Endothelial cell of umbilical vein (primary cell): ENCODE data around the gene DMXL2. TPM values are rescaled to one million over a fixed set of nuclear protein-coding genes. Genes with fewer than 3 reads are reported as not detected.
A peak's percentile ranks its signal among the peaks of the same experiment; 100 is the strongest.

Experiments used
- BruUV-seq: library from RNA; stranded (reverse); fragments of 400-500 nt; replicated peaks from 2 replicates; lab custom pipeline; 2021; lab: Mats Ljungman, UMichigan
- CTCF ChIA-PET: fragments of 300-600, 350-600 bp; sonication (Branson Sonifier 250); formaldehyde crosslinking; loops from one replicate; lab custom pipeline; 2021; ENCODE audit warnings: antibody characterized with exemption, inconsistent platforms; lab: Charles Lee
- POLR2A ChIA-PET: fragments of 300-600, 350-600 bp; sonication (Branson Sonifier 250); formaldehyde crosslinking; loops from one replicate; lab custom pipeline; 2021; ENCODE audit warnings: antibody characterized with exemption, inconsistent platforms; lab: Charles Lee
- DNase-seq: peaks from one replicate; pipeline ENCODE4 v3.0.0-alpha.2; 2011; ENCODE audit warnings: low read depth, low spot score
- FAIRE-seq: peaks from 2 replicates; lab custom pipeline; 2011; peaks lifted over from hg19 to GRCh38; lab: Jason Lieb, UNC
- H2AFZ ChIP-seq: 2 replicates; pipeline ENCODE4 v1.6.0; 2012; ENCODE audit warnings: low read depth, low read length, control low read depth, inconsistent platforms
- H3K27ac ChIP-seq: 2 replicates; pipeline ENCODE4 v1.5.1; 2011; ENCODE audit warnings: low read depth, mild to moderate bottlenecking, control low read depth, low read length, moderate library complexity; ENCODE audit not compliant: insufficient read depth
- H3K27me3 ChIP-seq, 2 experiments: 2 replicates each; pipeline versions ENCODE4 v1.6.0 to v1.6.1; 2011; ENCODE audit warnings: low read length in 2 of 2, mixed read lengths in 1 of 2; ENCODE audit not compliant: control insufficient read depth in 2 of 2, insufficient read depth in 2 of 2
- H3K36me3 ChIP-seq, 2 experiments: 2 replicates in 1 of 2; 3 replicates in 1 of 2; pipeline ENCODE4 v1.5.1; 2011; ENCODE audit warnings: low read length in 2 of 2, mild to moderate bottlenecking in 1 of 2, moderate library complexity in 1 of 2; ENCODE audit not compliant: control insufficient read depth in 2 of 2, insufficient read depth in 2 of 2; ENCODE audit errors: extremely low read depth in 1 of 2
- H3K4me1 ChIP-seq: 3 replicates; pipeline ENCODE4 v1.5.1; 2011; ENCODE audit warnings: mild to moderate bottlenecking, low read length; ENCODE audit not compliant: control insufficient read depth, insufficient read depth; ENCODE audit errors: extremely low read depth
- H3K4me2 ChIP-seq: 2 replicates; pipeline ENCODE4 v1.6.1; 2011; ENCODE audit warnings: low read length, control low read depth, mixed read lengths; ENCODE audit not compliant: insufficient read depth
- H3K4me3 ChIP-seq, 3 experiments: fragments of 200-600 bp in 1 of 3; sonication (generic), shearing (Covaris generic) in 1 of 3; replicated peaks in 1 of 3; 2 replicates each; pipeline ENCODE4 v1.5.1; 2011 to 2016; ENCODE audit warnings: control low read depth in 3 of 3, low read length in 3 of 3, mild to moderate bottlenecking in 2 of 3, inconsistent platforms in 1 of 3, low read depth in 1 of 3, moderate library complexity in 1 of 3; ENCODE audit not compliant: insufficient read depth in 1 of 3
- H3K79me2 ChIP-seq: 2 replicates; pipeline ENCODE4 v1.6.0; 2012; ENCODE audit warnings: low read length, inconsistent platforms; ENCODE audit not compliant: control insufficient read depth, insufficient read depth
- H3K9ac ChIP-seq: replicated peaks from 2 replicates; pipeline ENCODE3; 2011; ENCODE audit warnings: low read length, control low read depth; ENCODE audit not compliant: insufficient read depth; ENCODE audit errors: extremely low read depth
- H3K9me1 ChIP-seq: replicated peaks from 3 replicates; pipeline ENCODE4 v1.6.0; 2011; ENCODE audit warnings: mild to moderate bottlenecking, low read length; ENCODE audit not compliant: control insufficient read depth, insufficient read depth; ENCODE audit errors: extremely low read depth
- H3K9me3 ChIP-seq: replicated peaks from 2 replicates; pipeline ENCODE4 v1.5.1; 2012; ENCODE audit warnings: low read length, inconsistent platforms; ENCODE audit not compliant: control insufficient read depth, insufficient read depth
- H4K20me1 ChIP-seq: replicated peaks from 2 replicates; pipeline ENCODE3; 2011; ENCODE audit warnings: mild to moderate bottlenecking, low read length; ENCODE audit not compliant: control insufficient read depth, insufficient read depth; ENCODE audit errors: extremely low read depth
- CTCF ChIP-seq, 2 donors: IDR thresholded peaks; 1 replicate in 1 of 2; 2 replicates in 1 of 2; pipeline ENCODE4 v1.5.1; 2011; ENCODE audit warnings: low read length in 2 of 2, mild to moderate bottlenecking in 2 of 2, moderate library complexity in 2 of 2, control low read depth in 1 of 2, inconsistent platforms in 1 of 2, low read depth in 1 of 2; ENCODE audit not compliant: insufficient read depth in 1 of 2; ENCODE audit errors: extremely low read depth in 1 of 2
- GATA2 ChIP-seq: IDR thresholded peaks from 2 replicates; pipeline ENCODE4 v1.7.0; 2011; ENCODE audit warnings: low read depth, mild to moderate bottlenecking, moderate library complexity, mixed read lengths, low read length; ENCODE audit not compliant: insufficient read length, insufficient read depth
- dilution Hi-C: fragments of 300-500 bp; cut with MboI; formaldehyde crosslinking; loops from one replicate; pipeline ENCODE4 v1.15.0; 2019; ENCODE audit warnings: low sequenced_read_pairs; ENCODE audit not compliant: extremely low pct_ligation_motif_present
- intact Hi-C: fragments of 100-400 bp; cut with micrococcal nuclease; formaldehyde crosslinking; loops from one replicate; pipeline ENCODE4 v1.10.0; 2022
- polyA plus RNA-seq, 4 experiments: library from polyadenylated mRNA; depleted of rRNA in 3 of 4; stranded (reverse) in 3 of 4; unstranded in 1 of 4; fragments of >200 nt; gene quantifications; 2 replicates each; pipeline versions ENCODE4 v1.2.1 to v1.2.3, GENCODE V29; 2011 to 2012; ENCODE audit warnings: missing spikeins in 1 of 4
- total RNA-seq: library from RNA; stranded (reverse); gene quantifications from 2 replicates; pipeline ENCODE4 v1.2.3, GENCODE V29; 2021

Gene DMXL2
- total and polyA plus RNA-seq, 2 donors (not counting 3 experiments of a cell fraction or from before 2014, with no cell fraction given) = 6.3 to 10.8 TPM

- Histone ChIP-seq H3K9ac (no peak overlapping the region), H3K4me1 (no peaks in the 10 kb centered on the region), H3K4me2 (no peak overlapping the region), H3K27ac (no peak overlapping the region), H3K4me3 (no peak overlapping the region), H4K20me1 (no peaks in the 10 kb centered on the region), H3K9me1 (no peaks in the 10 kb centered on the region), H3K9me3 (no peaks in the 10 kb centered on the region), H3K79me2 (no peaks in the 10 kb centered on the region), H3K36me3 (no peaks in the 10 kb centered on the region), H2AFZ (no peak overlapping the region), H3K27me3 (peaks cover 59 to 63% of the 10 kb centered on the region in 2 experiments)
- dilution Hi-C loops = no loop called here
- BruUV-seq = no TSS peak
- no peak for TF ChIP-seq GATA2
- peak; percentile 26 to 53 for TF ChIP-seq CTCF (IDR thresholded peaks at IDR 0.05; ENCODE audit: extremely low read depth in 1 of 2, insufficient read depth in 1 of 2, low read depth in 1 of 2, low read length in 2 of 2)
- FAIRE-seq = peak; percentile 81
- ChIA-PET POLR2A (no interaction called here), CTCF (interaction anchor here (0.6 to 6.0 kb wide), 9 partner anchors 9 to 240 kb away, joined by 3 to 55 read pairs (median 6); no protein-coding TSS in a partner anchor)
- peak; percentile 44 for DNase-seq
- intact Hi-C loops = loop anchor here (1.0 to 2.0 kb wide), 4 partner anchors 96 to 240 kb away; no protein-coding TSS in a partner anchor
These were observed 219.3 kb downstream of the DMXL2 start for GRCh38 chr15:51403072-51403878.
